ENCODE data around the gene IL1RAPL1.

The IL1RAPL1 gene

GRCh38 chrX:29138003-29138402 lies 550.8 kb downstream of the IL1RAPL1 start:
- Histone ChIP-seq H3K9me2 (replicated peaks; ENCODE audit: insufficient read depth, low read length) (no peaks in the 10 kb centered on the region), H3K9me3 (ENCODE audit: insufficient read depth, low read length) (no peaks in the 10 kb centered on the region), H3K9ac (ENCODE audit: low read length) (no peak overlapping the region), H3F3A (ENCODE audit: insufficient read depth) (no peaks in the 10 kb centered on the region), H3K4me3 (ENCODE audit: insufficient read depth, low read length, poor library complexity, severe bottlenecking) (no peak overlapping the region), H3K36me3 (ENCODE audit: low read length) (no peaks in the 10 kb centered on the region), H3K4me2 (ENCODE audit: low read depth, low read length, poor library complexity, severe bottlenecking) (no peak overlapping the region), H3K27me3 (ENCODE audit: low read length) (no peaks in the 10 kb centered on the region), H4K20me1 (ENCODE audit: low read depth, low read length) (no peaks in the 10 kb centered on the region), H3K27ac (ENCODE audit: low read depth, low read length) (no peak overlapping the region), H3K79me2 (ENCODE audit: insufficient read depth, low read length) (no peaks in the 10 kb centered on the region), H2AFZ (ENCODE audit: low read depth, low read length, severe bottlenecking) (no peak overlapping the region)
- no peak for TF ChIP-seq CTCF (IDR thresholded peaks at IDR 0.05; ENCODE audit: insufficient read depth, low read length, poor library complexity, severe bottlenecking)
- no peak for TF ChIP-seq EZH2phosphoT487 (conservative IDR thresholded peaks at IDR 0.05; ENCODE audit: low read length)

GRCh38 chrX:29143356-29143755 lies 556.1 kb downstream of the IL1RAPL1 start:
- Histone ChIP-seq H3K79me2 (ENCODE audit: insufficient read depth, low read length) (no peaks in the 10 kb centered on the region), H3K9me3 (ENCODE audit: insufficient read depth, low read length) (no peaks in the 10 kb centered on the region), H3K27me3 (ENCODE audit: low read length) (no peaks in the 10 kb centered on the region), H2AFZ (ENCODE audit: low read depth, low read length, severe bottlenecking) (no peak overlapping the region), H3K9ac (ENCODE audit: low read length) (no peak overlapping the region), H3F3A (ENCODE audit: insufficient read depth) (no peaks in the 10 kb centered on the region), H3K4me2 (ENCODE audit: low read depth, low read length, poor library complexity, severe bottlenecking) (no peak overlapping the region), H3K4me3 (ENCODE audit: insufficient read depth, low read length, poor library complexity, severe bottlenecking) (no peak overlapping the region), H3K9me2 (replicated peaks; ENCODE audit: insufficient read depth, low read length) (no peaks in the 10 kb centered on the region), H4K20me1 (ENCODE audit: low read depth, low read length) (no peaks in the 10 kb centered on the region), H3K36me3 (ENCODE audit: low read length) (no peaks in the 10 kb centered on the region), H3K27ac (ENCODE audit: low read depth, low read length) (no peak overlapping the region)
- TF ChIP-seq CTCF (IDR thresholded peaks at IDR 0.05; ENCODE audit: insufficient read depth, low read length, poor library complexity, severe bottlenecking) (no peak), EZH2phosphoT487 (conservative IDR thresholded peaks at IDR 0.05; ENCODE audit: low read length) (no peak)

GRCh38 chrX:29143756-29144155 lies 556.5 kb downstream of the IL1RAPL1 start:
- TF ChIP-seq EZH2phosphoT487 (conservative IDR thresholded peaks at IDR 0.05; ENCODE audit: low read length) = no peak
- no peak for TF ChIP-seq CTCF (IDR thresholded peaks at IDR 0.05; ENCODE audit: insufficient read depth, low read length, poor library complexity, severe bottlenecking)
- Histone ChIP-seq H3K27ac (ENCODE audit: low read depth, low read length) (no peak overlapping the region), H4K20me1 (ENCODE audit: low read depth, low read length) (no peaks in the 10 kb centered on the region), H3K36me3 (ENCODE audit: low read length) (no peaks in the 10 kb centered on the region), H3K9me2 (replicated peaks; ENCODE audit: insufficient read depth, low read length) (no peaks in the 10 kb centered on the region), H3F3A (ENCODE audit: insufficient read depth) (no peaks in the 10 kb centered on the region), H3K79me2 (ENCODE audit: insufficient read depth, low read length) (no peaks in the 10 kb centered on the region), H3K9me3 (ENCODE audit: insufficient read depth, low read length) (no peaks in the 10 kb centered on the region), H2AFZ (ENCODE audit: low read depth, low read length, severe bottlenecking) (no peak overlapping the region), H3K27me3 (ENCODE audit: low read length) (no peaks in the 10 kb centered on the region), H3K4me3 (ENCODE audit: insufficient read depth, low read length, poor library complexity, severe bottlenecking) (no peak overlapping the region), H3K9ac (ENCODE audit: low read length) (no peak overlapping the region), H3K4me2 (ENCODE audit: low read depth, low read length, poor library complexity, severe bottlenecking) (no peak overlapping the region)
